Measurements from ENCODE around the gene TANC2. TPM values are rescaled to one million over a fixed set of nuclear protein-coding genes. Genes with fewer than 3 reads are reported as not detected.
A peak's percentile ranks its signal among the peaks of the same experiment; 100 is the strongest.

Gene TANC2
- total RNA-seq, 1 donor, result 40.2 TPM

DNA sequence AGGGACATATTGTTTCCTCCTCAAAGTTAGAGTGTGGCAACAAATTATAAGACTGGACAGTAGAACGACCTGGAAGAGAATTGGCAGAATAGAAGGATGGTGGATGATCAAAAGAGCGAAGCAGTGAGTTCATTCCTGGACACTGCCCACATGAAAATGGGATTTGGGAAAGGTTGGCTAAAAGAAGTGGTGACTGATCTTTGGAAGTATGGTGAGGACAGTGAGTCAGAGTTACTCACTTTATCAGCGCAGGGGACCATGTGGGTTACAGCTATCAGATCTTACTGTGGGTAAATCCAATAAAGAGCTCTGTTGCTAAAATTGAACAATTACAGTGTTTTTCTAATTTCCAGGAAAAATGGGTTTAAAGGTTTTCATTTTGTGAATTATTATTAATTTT is 2.7 kb upstream of the TANC2 start:
- DNase-seq (ENCODE audit: low read depth), result peak; percentile 43
- TF ChIP-seq CTCF (IDR thresholded peaks at IDR 0.05; ENCODE audit: insufficient read depth, low read depth, low read length), result no peak
- H3K4me3 ChIP-seq (ENCODE audit: low read depth, low read length), result no peak overlapping the region

GRCh38 chr17:62964506-62964905 is 1.5 kb upstream of the TANC2 start:
- DNase-seq (ENCODE audit: low read depth), result no peak
- no peak overlapping the region for H3K4me3 ChIP-seq (ENCODE audit: low read depth, low read length)
- TF ChIP-seq CTCF (IDR thresholded peaks at IDR 0.05; ENCODE audit: insufficient read depth, low read depth, low read length), result no peak

- no peak for DNase-seq (ENCODE audit: low read depth)
- TF ChIP-seq CTCF (IDR thresholded peaks at IDR 0.05; ENCODE audit: insufficient read depth, low read depth, low read length), result no peak
- peak overlapping the region; percentile 65 for H3K4me3 ChIP-seq (ENCODE audit: low read depth, low read length)
Observed at GRCh38 chr17:62965174-62965685, 805 bp upstream of the TANC2 start.

DNA sequence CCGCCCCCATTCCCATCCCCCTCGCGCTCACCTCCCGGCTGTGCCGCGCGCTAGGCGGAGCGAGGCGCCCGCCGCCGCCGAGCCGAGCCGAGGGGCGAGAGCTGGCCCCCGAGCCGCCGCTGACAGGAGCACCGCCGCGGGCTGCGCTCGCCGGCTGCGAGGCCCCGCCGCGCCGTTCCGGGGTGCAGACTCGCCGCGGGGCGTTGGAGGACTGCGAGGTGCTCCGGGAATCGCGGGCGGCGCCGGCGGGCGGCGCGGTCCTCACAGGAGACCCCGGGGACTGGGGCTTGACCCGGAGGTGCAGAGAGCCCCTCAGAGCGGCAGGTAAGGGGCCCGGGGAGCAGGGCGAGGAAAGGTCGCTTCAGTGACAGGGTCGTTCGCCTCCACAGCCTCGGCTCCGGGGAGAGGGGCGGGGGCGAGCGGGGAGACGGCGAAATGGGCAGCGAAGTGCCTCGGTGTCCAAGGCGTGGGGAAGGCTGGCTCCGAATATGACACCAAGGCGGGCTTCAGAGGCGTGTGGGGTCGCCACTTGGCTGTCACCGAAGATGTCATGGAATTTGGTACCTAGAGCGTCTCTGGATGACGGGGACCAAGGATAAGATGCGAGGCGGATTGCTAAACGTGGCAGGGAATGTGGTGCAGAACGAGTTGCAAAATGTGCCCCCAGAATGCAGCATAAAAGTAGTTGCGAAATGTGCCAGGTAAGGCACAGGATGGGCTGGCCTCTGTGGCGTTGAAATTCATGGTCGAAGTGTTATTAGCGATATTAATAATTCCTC is 580 bp downstream of the TANC2 start:
- peak overlapping the region; percentile 68 for H3K4me3 ChIP-seq (ENCODE audit: low read depth, low read length)
- DNase-seq (ENCODE audit: low read depth), result peak; percentile 26
- no peak for TF ChIP-seq CTCF (IDR thresholded peaks at IDR 0.05; ENCODE audit: insufficient read depth, low read depth, low read length)

DNA sequence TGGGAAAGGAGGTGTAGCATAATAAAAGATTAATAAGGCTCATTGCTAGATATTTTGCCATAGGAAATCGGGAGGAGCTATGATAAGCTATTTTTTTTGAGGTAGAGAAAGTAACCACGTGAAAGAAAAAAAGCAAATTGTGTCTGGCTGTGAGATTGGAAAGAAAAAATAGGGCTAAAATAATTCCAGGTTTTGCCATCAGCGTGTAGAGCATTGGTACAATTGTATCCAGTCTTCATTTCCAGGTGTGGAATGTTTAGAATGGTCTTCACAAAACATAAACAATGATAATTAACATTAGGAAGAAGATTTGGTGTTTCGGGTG is 1.1 kb downstream of the TANC2 start:
- TF ChIP-seq CTCF (IDR thresholded peaks at IDR 0.05; ENCODE audit: insufficient read depth, low read depth, low read length), result no peak
- H3K4me3 ChIP-seq (ENCODE audit: low read depth, low read length), result peak overlapping the region; percentile 68
- no peak for DNase-seq (ENCODE audit: low read depth)

GRCh38 chr17:62968445-62968923 is 2.4 kb downstream of the TANC2 start:
- TF ChIP-seq CTCF (IDR thresholded peaks at IDR 0.05; ENCODE audit: insufficient read depth, low read depth, low read length), result peak; percentile 95
- peak overlapping the region; percentile 1 for H3K4me3 ChIP-seq (ENCODE audit: low read depth, low read length)
- DNase-seq (ENCODE audit: low read depth), result peak; percentile 91

Data from fibroblast of villous mesenchyme (primary cell).